Measurements from ENCODE around the gene ERG. TPM values are rescaled to one million over a fixed set of nuclear protein-coding genes. Genes with fewer than 3 reads are reported as not detected.

ERG gene
- total and polyA plus RNA-seq, 2 of the 8 experiments (the other 6 are each of a cell fraction or from before 2014, with no cell fraction given) = 1.0 to 3.0 TPM

DNA sequence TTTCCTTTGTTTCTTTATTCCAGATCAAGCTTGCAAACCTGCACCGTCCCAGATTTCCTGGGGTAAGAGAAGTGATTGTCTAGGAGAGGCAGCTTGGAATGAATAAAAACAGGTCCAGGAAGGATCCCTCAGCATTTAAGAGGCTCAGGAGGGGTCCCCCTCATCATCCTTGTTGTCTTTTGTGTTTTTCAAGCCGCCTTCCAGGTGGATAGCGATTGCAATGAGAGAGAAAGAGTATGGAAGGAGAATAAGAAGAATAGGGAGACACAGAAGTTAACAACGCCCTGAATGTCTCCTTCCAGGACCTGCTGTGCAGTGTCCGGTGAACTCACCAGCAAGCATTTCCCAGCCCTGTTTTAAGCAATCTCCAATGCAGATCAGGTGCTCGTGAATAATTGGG, 8.5 kb downstream of the ERG start (continued):
- TF ChIP-seq, protein P1, sequence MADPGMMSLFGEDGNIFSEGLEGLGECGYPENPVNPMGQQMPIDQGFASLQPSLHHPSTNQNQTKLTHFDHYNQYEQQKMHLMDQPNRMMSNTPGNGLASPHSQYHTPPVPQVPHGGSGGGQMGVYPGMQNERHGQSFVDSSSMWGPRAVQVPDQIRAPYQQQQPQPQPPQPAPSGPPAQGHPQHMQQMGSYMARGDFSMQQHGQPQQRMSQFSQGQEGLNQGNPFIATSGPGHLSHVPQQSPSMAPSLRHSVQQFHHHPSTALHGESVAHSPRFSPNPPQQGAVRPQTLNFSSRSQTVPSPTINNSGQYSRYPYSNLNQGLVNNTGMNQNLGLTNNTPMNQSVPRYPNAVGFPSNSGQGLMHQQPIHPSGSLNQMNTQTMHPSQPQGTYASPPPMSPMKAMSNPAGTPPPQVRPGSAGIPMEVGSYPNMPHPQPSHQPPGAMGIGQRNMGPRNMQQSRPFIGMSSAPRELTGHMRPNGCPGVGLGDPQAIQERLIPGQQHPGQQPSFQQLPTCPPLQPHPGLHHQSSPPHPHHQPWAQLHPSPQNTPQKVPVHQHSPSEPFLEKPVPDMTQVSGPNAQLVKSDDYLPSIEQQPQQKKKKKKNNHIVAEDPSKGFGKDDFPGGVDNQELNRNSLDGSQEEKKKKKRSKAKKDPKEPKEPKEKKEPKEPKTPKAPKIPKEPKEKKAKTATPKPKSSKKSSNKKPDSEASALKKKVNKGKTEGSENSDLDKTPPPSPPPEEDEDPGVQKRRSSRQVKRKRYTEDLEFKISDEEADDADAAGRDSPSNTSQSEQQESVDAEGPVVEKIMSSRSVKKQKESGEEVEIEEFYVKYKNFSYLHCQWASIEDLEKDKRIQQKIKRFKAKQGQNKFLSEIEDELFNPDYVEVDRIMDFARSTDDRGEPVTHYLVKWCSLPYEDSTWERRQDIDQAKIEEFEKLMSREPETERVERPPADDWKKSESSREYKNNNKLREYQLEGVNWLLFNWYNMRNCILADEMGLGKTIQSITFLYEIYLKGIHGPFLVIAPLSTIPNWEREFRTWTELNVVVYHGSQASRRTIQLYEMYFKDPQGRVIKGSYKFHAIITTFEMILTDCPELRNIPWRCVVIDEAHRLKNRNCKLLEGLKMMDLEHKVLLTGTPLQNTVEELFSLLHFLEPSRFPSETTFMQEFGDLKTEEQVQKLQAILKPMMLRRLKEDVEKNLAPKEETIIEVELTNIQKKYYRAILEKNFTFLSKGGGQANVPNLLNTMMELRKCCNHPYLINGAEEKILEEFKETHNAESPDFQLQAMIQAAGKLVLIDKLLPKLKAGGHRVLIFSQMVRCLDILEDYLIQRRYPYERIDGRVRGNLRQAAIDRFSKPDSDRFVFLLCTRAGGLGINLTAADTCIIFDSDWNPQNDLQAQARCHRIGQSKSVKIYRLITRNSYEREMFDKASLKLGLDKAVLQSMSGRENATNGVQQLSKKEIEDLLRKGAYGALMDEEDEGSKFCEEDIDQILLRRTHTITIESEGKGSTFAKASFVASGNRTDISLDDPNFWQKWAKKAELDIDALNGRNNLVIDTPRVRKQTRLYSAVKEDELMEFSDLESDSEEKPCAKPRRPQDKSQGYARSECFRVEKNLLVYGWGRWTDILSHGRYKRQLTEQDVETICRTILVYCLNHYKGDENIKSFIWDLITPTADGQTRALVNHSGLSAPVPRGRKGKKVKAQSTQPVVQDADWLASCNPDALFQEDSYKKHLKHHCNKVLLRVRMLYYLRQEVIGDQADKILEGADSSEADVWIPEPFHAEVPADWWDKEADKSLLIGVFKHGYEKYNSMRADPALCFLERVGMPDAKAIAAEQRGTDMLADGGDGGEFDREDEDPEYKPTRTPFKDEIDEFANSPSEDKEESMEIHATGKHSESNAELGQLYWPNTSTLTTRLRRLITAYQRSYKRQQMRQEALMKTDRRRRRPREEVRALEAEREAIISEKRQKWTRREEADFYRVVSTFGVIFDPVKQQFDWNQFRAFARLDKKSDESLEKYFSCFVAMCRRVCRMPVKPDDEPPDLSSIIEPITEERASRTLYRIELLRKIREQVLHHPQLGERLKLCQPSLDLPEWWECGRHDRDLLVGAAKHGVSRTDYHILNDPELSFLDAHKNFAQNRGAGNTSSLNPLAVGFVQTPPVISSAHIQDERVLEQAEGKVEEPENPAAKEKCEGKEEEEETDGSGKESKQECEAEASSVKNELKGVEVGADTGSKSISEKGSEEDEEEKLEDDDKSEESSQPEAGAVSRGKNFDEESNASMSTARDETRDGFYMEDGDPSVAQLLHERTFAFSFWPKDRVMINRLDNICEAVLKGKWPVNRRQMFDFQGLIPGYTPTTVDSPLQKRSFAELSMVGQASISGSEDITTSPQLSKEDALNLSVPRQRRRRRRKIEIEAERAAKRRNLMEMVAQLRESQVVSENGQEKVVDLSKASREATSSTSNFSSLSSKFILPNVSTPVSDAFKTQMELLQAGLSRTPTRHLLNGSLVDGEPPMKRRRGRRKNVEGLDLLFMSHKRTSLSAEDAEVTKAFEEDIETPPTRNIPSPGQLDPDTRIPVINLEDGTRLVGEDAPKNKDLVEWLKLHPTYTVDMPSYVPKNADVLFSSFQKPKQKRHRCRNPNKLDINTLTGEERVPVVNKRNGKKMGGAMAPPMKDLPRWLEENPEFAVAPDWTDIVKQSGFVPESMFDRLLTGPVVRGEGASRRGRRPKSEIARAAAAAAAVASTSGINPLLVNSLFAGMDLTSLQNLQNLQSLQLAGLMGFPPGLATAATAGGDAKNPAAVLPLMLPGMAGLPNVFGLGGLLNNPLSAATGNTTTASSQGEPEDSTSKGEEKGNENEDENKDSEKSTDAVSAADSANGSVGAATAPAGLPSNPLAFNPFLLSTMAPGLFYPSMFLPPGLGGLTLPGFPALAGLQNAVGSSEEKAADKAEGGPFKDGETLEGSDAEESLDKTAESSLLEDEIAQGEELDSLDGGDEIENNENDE (IDR thresholded peaks at IDR 0.05; ENCODE audit: insufficient replicate concordance, low read length) = no peak
- TF ChIP-seq HDAC2 (IDR thresholded peaks at IDR 0.05; ENCODE audit: borderline replicate concordance in 1 of 2, low read depth in 2 of 2, low read length in 2 of 2) = no peak
- no peak for TF ChIP-seq POLR2A (IDR thresholded peaks at IDR 0.05; ENCODE audit: control extremely low read depth in 1 of 2, low read depth in 2 of 2, low read length in 2 of 2)
- no peak for TF ChIP-seq RBBP5 (IDR thresholded peaks at IDR 0.05; ENCODE audit: borderline replicate concordance, low read depth, low read length)
- no peak for TF ChIP-seq CHD1 (IDR thresholded peaks at IDR 0.05; ENCODE audit: low read depth, low read length)
- no peak for TF ChIP-seq YY1 (IDR thresholded peaks at IDR 0.05; ENCODE audit: low read depth, low read length)
- no peak for TF ChIP-seq RAD21 (IDR thresholded peaks at IDR 0.05 in 1 of 2, conservative IDR thresholded peaks at IDR 0.05 in 1 of 2; ENCODE audit: low read depth in 2 of 2, low read length in 2 of 2)
- no peak for TF ChIP-seq KDM1A (IDR thresholded peaks at IDR 0.05; ENCODE audit: borderline replicate concordance, low read length)

All from H1 (cell line).